ENCODE measurements around the gene IRF2BPL. TPM values are rescaled to one million over a fixed set of nuclear protein-coding genes. Genes with fewer than 3 reads are reported as not detected.

IRF2BPL gene
- total and polyA plus RNA-seq, 2 of the 4 experiments (the other 2 are of a cell fraction) = 6.3 to 14.5 TPM

- H2BK120ac ChIP-seq (ENCODE audit: low read depth, low read length) = peak overlapping the region; percentile 1
- DNase-seq (peak; percentile 43), ATAC-seq (ENCODE audit: low read depth) (no peak)
- intact Hi-C loops (cut with micrococcal nuclease) (loop anchor here (1.0 kb wide), 1 partner anchor 106 kb away; no protein-coding TSS in a partner anchor), in situ Hi-C loops (cut with MboI; ENCODE audit: low sequenced_read_pairs) (loop anchor here (5.0 kb wide), 1 partner anchor 112 kb away; no protein-coding TSS in a partner anchor), dilution Hi-C loops (cut with HindIII; ENCODE audit: low sequenced_read_pairs, unreplicated experiment) (no loop called here)
- peaks cover 3% of the 10 kb centered on the region; the same call in 1 of the 2 replicates for H3K9me1 ChIP-seq (ENCODE audit: insufficient read depth, low read length)
- H3K14ac ChIP-seq (replicated peaks; ENCODE audit: low read depth, low read length) = peak overlapping the region; percentile 48
- H2BK5ac ChIP-seq (ENCODE audit: low read depth, low read length, poor library complexity, severe bottlenecking) = peak overlapping the region; percentile 51
- H3K4ac ChIP-seq (ENCODE audit: low read depth, low read length) = peak overlapping the region; percentile 42
- peak overlapping the region; percentile 55; the same call in 1 of the 2 replicates for H3K27ac ChIP-seq (ENCODE audit: insufficient read depth, low read length)
- H4K20me1 ChIP-seq (ENCODE audit: insufficient read depth, low read length) = peaks cover 39% of the 10 kb centered on the region
- H3K9me3 ChIP-seq (ENCODE audit: control insufficient read depth, insufficient read depth, low read length) = no peaks in the 10 kb centered on the region
- peak overlapping the region; percentile 74 for H3K9ac ChIP-seq (ENCODE audit: low read depth, low read length)
- CTCF ChIA-PET = interaction anchor here (0.8 to 5.6 kb wide), 4 partner anchors 40 to 111 kb away, joined by 3 to 25 read pairs (median 6); no protein-coding TSS in a partner anchor
- H4K91ac ChIP-seq (ENCODE audit: insufficient read depth, low read depth, low read length) = peak overlapping the region; percentile 13
- no peak overlapping the region for H4K5ac ChIP-seq (ENCODE audit: low read depth, low read length)
- peak overlapping the region in 1 of 2 experiments; percentile 28; a peak in 1 of 4 replicates for H4K8ac ChIP-seq (ENCODE audit: low read depth in 2 of 2, low read length in 2 of 2)
- peak overlapping the region; percentile 52 for H3K4me3 ChIP-seq (ENCODE audit: insufficient read depth, low read depth, low read length)
- H2AK9ac ChIP-seq (replicated peaks; ENCODE audit: low read depth, low read length, poor library complexity) = peak overlapping the region; percentile 37
- H3K27me3 ChIP-seq (ENCODE audit: control insufficient read depth, insufficient read depth, low read length) = no peaks in the 10 kb centered on the region
- H2AK5ac ChIP-seq (ENCODE audit: low read depth, low read length) = 0 out of 2 replicates have a peak overlapping the region, but pooled peaks have one; percentile 5
- H2BK15ac ChIP-seq (ENCODE audit: low read depth, low read length) = 0 out of 3 replicates have a peak overlapping the region, but pooled peaks have one; percentile 1
- WGBS, 2 experiments (ENCODE audit: extremely low coverage in 2 of 2, insufficient read length in 1 of 2) = 8% methylated on average over 2 of the region's 16 CpGs; no CpG with 5 or more reads in 1 of the 2 experiments
- no peak overlapping the region for H2BK20ac ChIP-seq (ENCODE audit: low read depth, low read length)
- H3K4me2 ChIP-seq (ENCODE audit: low read depth, low read length) = peak overlapping the region; percentile 92
- peak; percentile 99 for TF ChIP-seq MAFK (IDR thresholded peaks at IDR 0.05; ENCODE audit: low read depth, low read length)
- TF ChIP-seq MAZ (IDR thresholded peaks at IDR 0.05; ENCODE audit: borderline replicate concordance, low read depth, low read length) = no peak
- H3K23ac ChIP-seq (ENCODE audit: low read depth, low read length) = peak overlapping the region; percentile 69; the same call in 1 of the 2 replicates
- no peak overlapping the region for H2AFZ ChIP-seq (replicated peaks; ENCODE audit: low read length, poor library complexity)
- peaks cover 13% of the 10 kb centered on the region for H3K4me1 ChIP-seq (ENCODE audit: control insufficient read depth, insufficient read depth, low read length)
- H3K79me1 ChIP-seq (ENCODE audit: low read depth in 1 of 2, low read length in 2 of 2) = peaks cover 0 to 33% of the 10 kb centered on the region in 2 experiments; a peak in 3 of 4 replicates
- no TSS peak for BruUV-seq (replicated peaks)
- POLR2A ChIA-PET (ENCODE audit: unreplicated experiment) = interaction anchor here (0.6 to 2.1 kb wide), 7 partner anchors 10 to 105 kb away, joined by 3 to 7 read pairs (median 4); no protein-coding TSS in a partner anchor
- peak overlapping the region; percentile 26; the same call in 1 of the 2 replicates for H3K56ac ChIP-seq (ENCODE audit: extremely low read depth, insufficient read depth, low read length)
- H3K36me3 ChIP-seq (ENCODE audit: control insufficient read depth, insufficient read depth, low read length) = peaks cover 27% of the 10 kb centered on the region
- peak overlapping the region; percentile 53 for H3K18ac ChIP-seq (ENCODE audit: low read depth, low read length)
These were observed 4.3 kb downstream of the IRF2BPL start for GRCh38 chr14:77024171-77024691.

Measured in IMR-90 (cell line).